Measurements from ENCODE around the gene ANKRD34A.

Gene ANKRD34A

DNA sequence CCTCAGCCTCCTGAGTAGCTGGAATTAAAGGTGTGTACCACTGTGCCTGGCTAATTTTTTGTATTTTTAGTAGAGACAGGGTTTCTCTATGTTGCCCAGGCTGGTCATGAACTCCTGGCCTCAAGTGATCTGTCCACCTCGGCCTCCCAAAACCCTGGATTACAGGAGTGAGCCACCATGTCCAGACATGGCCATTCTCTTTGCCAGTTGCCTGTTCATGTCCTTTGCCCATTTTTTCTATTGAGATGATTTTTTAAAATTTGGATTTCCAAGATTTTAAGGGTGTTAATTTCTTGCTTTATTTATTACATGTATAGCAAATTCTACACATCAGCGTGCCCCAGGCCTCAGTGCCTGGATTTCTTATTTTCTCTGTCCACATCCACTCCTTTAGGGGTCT lies 2.9 kb upstream of the ANKRD34A start:
- CTCF ChIA-PET: interaction anchor here (0.7 to 5.0 kb wide), 4 partner anchors 10 to 268 kb away, joined by 3 to 43 read pairs (median 3); no protein-coding TSS in a partner anchor

DNA sequence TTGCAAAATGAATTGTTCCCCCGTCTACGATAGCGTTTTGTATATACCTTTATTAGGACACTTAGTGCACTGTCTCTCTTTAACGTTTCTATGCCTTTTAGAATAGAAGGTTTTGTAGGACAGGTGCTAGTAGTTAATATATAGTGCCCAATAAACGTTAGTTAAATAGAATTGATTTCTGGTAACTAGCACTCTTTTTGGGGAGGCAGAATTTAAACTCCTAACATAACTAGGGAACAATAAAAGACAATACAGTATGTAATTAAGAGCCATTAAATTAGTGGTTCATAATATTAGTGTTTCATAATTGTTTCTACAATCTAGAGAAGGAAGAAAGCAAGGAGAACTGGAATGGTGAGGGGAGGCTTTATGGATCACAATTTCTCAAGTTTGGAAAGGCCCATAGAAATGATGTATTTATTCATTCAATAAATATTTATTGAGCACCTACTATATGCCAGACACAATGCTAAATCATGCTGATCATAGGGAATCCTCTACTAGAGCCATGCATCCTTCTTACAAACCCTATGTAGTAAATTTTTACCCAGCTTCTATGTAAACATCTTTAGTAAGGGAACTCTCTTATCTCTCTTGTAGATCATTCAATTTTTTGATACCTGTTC lies 857 bp upstream of the ANKRD34A start:
- ChIA-PET CTCF (interaction anchor here (0.8 to 5.0 kb wide), 5 partner anchors 12 to 74 kb away, joined by 3 to 43 read pairs (median 6); no protein-coding TSS in a partner anchor), POLR2A (interaction anchor here (0.7 to 4.1 kb wide), 12 partner anchors 8 to 141 kb away, joined by 3 to 39 read pairs (median 6); partner anchors contain the start of genes PIAS3, POLR3C, RBM8A and RNF115)
- no peaks in the 10 kb centered on the region for H3K9me3 ChIP-seq (ENCODE audit: control insufficient read depth, insufficient read depth, low read depth, low read length)
- H3K4me1 ChIP-seq (ENCODE audit: control insufficient read depth, insufficient read depth, low read length): peaks cover 9% of the 10 kb centered on the region
- H3K4me3 ChIP-seq (ENCODE audit: low read depth, low read length): peak overlapping the region; percentile 70
- H3K36me3 ChIP-seq (ENCODE audit: control insufficient read depth in 2 of 2, insufficient read depth in 1 of 2, low read length in 2 of 2): no peaks in the 10 kb centered on the region
- H3K27ac ChIP-seq (ENCODE audit: extremely low read depth, low read depth, low read length): no peak overlapping the region
- TF ChIP-seq ZSCAN16 (tag by site-specific recombination; IDR thresholded peaks at IDR 0.05): no peak
- TF ChIP-seq ZNF513 (tag by site-specific recombination; IDR thresholded peaks at IDR 0.05): no peak
- TF ChIP-seq, protein P1, sequence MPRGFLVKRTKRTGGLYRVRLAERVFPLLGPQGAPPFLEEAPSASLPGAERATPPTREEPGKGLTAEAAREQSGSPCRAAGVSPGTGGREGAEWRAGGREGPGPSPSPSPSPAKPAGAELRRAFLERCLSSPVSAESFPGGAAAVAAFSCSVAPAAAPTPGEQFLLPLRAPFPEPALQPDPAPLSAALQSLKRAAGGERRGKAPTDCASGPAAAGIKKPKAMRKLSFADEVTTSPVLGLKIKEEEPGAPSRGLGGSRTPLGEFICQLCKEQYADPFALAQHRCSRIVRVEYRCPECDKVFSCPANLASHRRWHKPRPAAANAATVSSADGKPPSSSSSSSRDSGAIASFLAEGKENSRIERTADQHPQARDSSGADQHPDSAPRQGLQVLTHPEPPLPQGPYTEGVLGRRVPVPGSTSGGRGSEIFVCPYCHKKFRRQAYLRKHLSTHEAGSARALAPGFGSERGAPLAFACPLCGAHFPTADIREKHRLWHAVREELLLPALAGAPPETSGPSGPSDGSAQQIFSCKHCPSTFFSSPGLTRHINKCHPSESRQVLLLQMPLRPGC (tag by site-specific recombination; IDR thresholded peaks at IDR 0.05): no peak
- TF ChIP-seq ZNF664 (tag by site-specific recombination; IDR thresholded peaks at IDR 0.05): peak; percentile 95
- TF ChIP-seq ZNF335 (tag by site-specific recombination; conservative IDR thresholded peaks at IDR 0.05): peak; percentile 50
- no peak for TF ChIP-seq ZNF654 (tag by site-specific recombination; IDR thresholded peaks at IDR 0.05; ENCODE audit: low read depth)
- no peak for TF ChIP-seq ZNF280D (tag by site-specific recombination; IDR thresholded peaks at IDR 0.05)
- TF ChIP-seq, protein P2, sequence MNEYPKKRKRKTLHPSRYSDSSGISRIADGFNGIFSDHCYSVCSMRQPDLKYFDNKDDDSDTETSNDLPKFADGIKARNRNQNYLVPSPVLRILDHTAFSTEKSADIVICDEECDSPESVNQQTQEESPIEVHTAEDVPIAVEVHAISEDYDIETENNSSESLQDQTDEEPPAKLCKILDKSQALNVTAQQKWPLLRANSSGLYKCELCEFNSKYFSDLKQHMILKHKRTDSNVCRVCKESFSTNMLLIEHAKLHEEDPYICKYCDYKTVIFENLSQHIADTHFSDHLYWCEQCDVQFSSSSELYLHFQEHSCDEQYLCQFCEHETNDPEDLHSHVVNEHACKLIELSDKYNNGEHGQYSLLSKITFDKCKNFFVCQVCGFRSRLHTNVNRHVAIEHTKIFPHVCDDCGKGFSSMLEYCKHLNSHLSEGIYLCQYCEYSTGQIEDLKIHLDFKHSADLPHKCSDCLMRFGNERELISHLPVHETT (tag by site-specific recombination; IDR thresholded peaks at IDR 0.05): no peak

More for the DNA sequence above, 2.9 kb upstream of the ANKRD34A start:
- POLR2A ChIA-PET: interaction anchor here (0.7 kb wide), 1 partner anchor 72 kb away, joined by 3 read pairs; no protein-coding TSS in a partner anchor
- Histone ChIP-seq H3K4me3 (ENCODE audit: low read depth, low read length) (no peak overlapping the region), H3K27ac (ENCODE audit: extremely low read depth, low read depth, low read length) (no peak overlapping the region), H3K9me3 (ENCODE audit: control insufficient read depth, insufficient read depth, low read depth, low read length) (no peaks in the 10 kb centered on the region), H3K4me1 (ENCODE audit: control insufficient read depth, insufficient read depth, low read length) (peaks cover 2% of the 10 kb centered on the region; the same call in 1 of the 2 replicates), H3K36me3 (ENCODE audit: control insufficient read depth in 2 of 2, insufficient read depth in 1 of 2, low read length in 2 of 2) (no peaks in the 10 kb centered on the region)
- TF ChIP-seq HOXC10 (CRISPR knock-in tag; IDR thresholded peaks at IDR 0.05) (no peak), ZNF280D (tag by site-specific recombination; IDR thresholded peaks at IDR 0.05) (peak; percentile 86), SETDB1 (IDR thresholded peaks at IDR 0.05; ENCODE audit: insufficient read length, low read length) (peak; percentile 69), ZNF560 (tag by site-specific recombination; IDR thresholded peaks at IDR 0.05; ENCODE audit: borderline replicate concordance) (no peak), KLF16 (tag by site-specific recombination; IDR thresholded peaks at IDR 0.05) (no peak), ZNF548 (tag by site-specific recombination; IDR thresholded peaks at IDR 0.05) (no peak), ZNF146 (tag by site-specific recombination; IDR thresholded peaks at IDR 0.05) (no peak), GLIS2 (tag by site-specific recombination; IDR thresholded peaks at IDR 0.05) (no peak), ZNF341 (tag by site-specific recombination; IDR thresholded peaks at IDR 0.05; ENCODE audit: low read depth) (no peak), ZNF626 (tag by site-specific recombination; IDR thresholded peaks at IDR 0.05) (no peak), ZNF521 (tag by site-specific recombination; IDR thresholded peaks at IDR 0.05) (no peak), ZNF184 (tag by site-specific recombination; IDR thresholded peaks at IDR 0.05) (0 out of 2 replicates have a peak, but pooled peaks have one; percentile 11), ZNF677 (tag by site-specific recombination; IDR thresholded peaks at IDR 0.05) (no peak), YY1 (tag by site-specific recombination; IDR thresholded peaks at IDR 0.05) (no peak)
- TF ChIP-seq, protein P3, sequence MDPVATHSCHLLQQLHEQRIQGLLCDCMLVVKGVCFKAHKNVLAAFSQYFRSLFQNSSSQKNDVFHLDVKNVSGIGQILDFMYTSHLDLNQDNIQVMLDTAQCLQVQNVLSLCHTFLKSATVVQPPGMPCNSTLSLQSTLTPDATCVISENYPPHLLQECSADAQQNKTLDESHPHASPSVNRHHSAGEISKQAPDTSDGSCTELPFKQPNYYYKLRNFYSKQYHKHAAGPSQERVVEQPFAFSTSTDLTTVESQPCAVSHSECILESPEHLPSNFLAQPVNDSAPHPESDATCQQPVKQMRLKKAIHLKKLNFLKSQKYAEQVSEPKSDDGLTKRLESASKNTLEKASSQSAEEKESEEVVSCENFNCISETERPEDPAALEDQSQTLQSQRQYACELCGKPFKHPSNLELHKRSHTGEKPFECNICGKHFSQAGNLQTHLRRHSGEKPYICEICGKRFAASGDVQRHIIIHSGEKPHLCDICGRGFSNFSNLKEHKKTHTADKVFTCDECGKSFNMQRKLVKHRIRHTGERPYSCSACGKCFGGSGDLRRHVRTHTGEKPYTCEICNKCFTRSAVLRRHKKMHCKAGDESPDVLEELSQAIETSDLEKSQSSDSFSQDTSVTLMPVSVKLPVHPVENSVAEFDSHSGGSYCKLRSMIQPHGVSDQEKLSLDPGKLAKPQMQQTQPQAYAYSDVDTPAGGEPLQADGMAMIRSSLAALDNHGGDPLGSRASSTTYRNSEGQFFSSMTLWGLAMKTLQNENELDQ (tag by site-specific recombination; IDR thresholded peaks at IDR 0.05; ENCODE audit: low read depth): no peak
